Endodermal cell (in vitro differentiated cells): ENCODE data around the gene PLSCR4. TPM values are rescaled to one million over a fixed set of nuclear protein-coding genes. Genes with fewer than 3 reads are reported as not detected.

ENCODE experiments used
- DNase-seq: peaks from one replicate; pipeline ENCODE4 v3.0.0-alpha.2; 2017
- H3K27ac ChIP-seq: 2 replicates; pipeline ENCODE4 v1.5.1; 2013; ENCODE audit warnings: mild to moderate bottlenecking, low read depth, low read length, moderate library complexity
- H3K27me3 ChIP-seq: 2 replicates; pipeline ENCODE4 v1.6.1; 2013; ENCODE audit warnings: mild to moderate bottlenecking, low read length, moderate library complexity; ENCODE audit not compliant: insufficient read depth, control insufficient read depth, poor library complexity, severe bottlenecking
- H3K36me3 ChIP-seq: 2 replicates; pipeline ENCODE4 v1.7.0; 2013; ENCODE audit warnings: mild to moderate bottlenecking, low read length, moderate library complexity; ENCODE audit not compliant: control insufficient read depth, insufficient read depth
- H3K4me1 ChIP-seq: one replicate; pipeline ENCODE4 v1.7.0; 2013; ENCODE audit warnings: low read length; ENCODE audit not compliant: control insufficient read depth, insufficient read depth
- H3K4me3 ChIP-seq: 2 replicates; pipeline ENCODE4 v1.5.1; 2013; ENCODE audit warnings: mild to moderate bottlenecking, low read length, moderate library complexity
- H3K9ac ChIP-seq: 2 replicates; pipeline ENCODE4 v1.6.1; 2013; ENCODE audit warnings: mild to moderate bottlenecking, low read length, moderate library complexity; ENCODE audit not compliant: poor library complexity, severe bottlenecking; ENCODE audit errors: extremely low read depth
- H3K9me3 ChIP-seq: 2 replicates; pipeline ENCODE4 v1.6.1; 2013; ENCODE audit warnings: mild to moderate bottlenecking, low read length, moderate library complexity; ENCODE audit not compliant: control insufficient read depth
- H3K27ac Mint-ChIP-seq: 2 replicates; pipeline ENCODE4 v1.8.0; 2020; ENCODE audit warnings: mixed read lengths
- H3K27me3 Mint-ChIP-seq: 2 replicates; pipeline ENCODE4 v1.8.0; 2021; ENCODE audit warnings: mild to moderate bottlenecking, mixed read lengths; ENCODE audit not compliant: insufficient read depth
- H3K36me3 Mint-ChIP-seq: 2 replicates; pipeline ENCODE4 v1.8.0; 2020; ENCODE audit warnings: low read depth, mixed read lengths
- H3K4me1 Mint-ChIP-seq: 2 replicates; pipeline ENCODE4 v1.8.0; 2020; ENCODE audit warnings: mixed read lengths
- H3K4me3 Mint-ChIP-seq: 2 replicates; pipeline ENCODE4 v1.8.0; 2020; ENCODE audit warnings: mild to moderate bottlenecking, moderate library complexity, mixed read lengths
- H3K9me3 Mint-ChIP-seq: 2 replicates; pipeline ENCODE4 v1.8.0; 2020; ENCODE audit warnings: mild to moderate bottlenecking, mixed read lengths
- CTCF ChIP-seq: fragments of 200-600 bp; sonication (generic); conservative IDR thresholded peaks from 2 replicates; pipeline ENCODE4 v1.5.0; 2021; ENCODE audit warnings: antibody characterized with exemption, mild to moderate bottlenecking
- WGBS, 2 experiments: methylation state at CpG; one replicate each; pipeline versions ENCODE4 v1.1.5 to v1.1.7; 2013; ENCODE audit warnings: missing lambda C conversion rate in 2 of 2, mixed read lengths in 1 of 2; ENCODE audit not compliant: insufficient coverage in 1 of 2, insufficient read length in 1 of 2; 5-methylcytosine and 5-hydroxymethylcytosine counted together
- total RNA-seq, 2 donors: library from RNA; stranded (reverse); fragmentation: NEBNext Ultra II Directional in 1 of 2; extraction: Animal tissue kit (Norgen Biotek cat#: 25700) in 1 of 2; gene quantifications; 2 replicates in 1 of 2; 3 replicates in 1 of 2; pipeline ENCODE4 v1.2.1, GENCODE V29; 2021

PLSCR4 gene
- total RNA-seq, 2 donors from 2014 or later = 9.3 to 12.3 TPM

GRCh38 chr3:146249921-146250320 lies 984 bp downstream of the PLSCR4 start:
- Histone ChIP-seq H3K9me3 (peaks cover 29% of the 10 kb centered on the region), H3K27ac (no peak overlapping the region), H3K36me3 (no peaks in the 10 kb centered on the region), H3K27me3 (no peaks in the 10 kb centered on the region), H3K9ac (peak overlapping the region; percentile 61), H3K4me3 (peak overlapping the region; percentile 96), H3K4me1 (peaks cover 3% of the 10 kb centered on the region)
- no peak for TF ChIP-seq CTCF
- Mint-ChIP-seq H3K4me3 (peak overlapping the region; percentile 84), H3K27ac (no peak overlapping the region), H3K27me3 (no peaks in the 10 kb centered on the region), H3K36me3 (peaks cover 7% of the 10 kb centered on the region), H3K4me1 (peaks cover 7% of the 10 kb centered on the region), H3K9me3 (peaks cover 31% of the 10 kb centered on the region)
- 73% methylated on average over 1 of the region's 1 CpG; no CpG with 5 or more reads in 1 of the 2 experiments for WGBS, 2 experiments
- no peak for DNase-seq

GRCh38 chr3:146247911-146248310 lies 3.0 kb downstream of the PLSCR4 start:
- DNase-seq = no peak
- Mint-ChIP-seq H3K4me3 (no peak overlapping the region), H3K4me1 (peaks cover 7% of the 10 kb centered on the region), H3K9me3 (peaks cover 16% of the 10 kb centered on the region), H3K27ac (no peak overlapping the region), H3K36me3 (peaks cover 10% of the 10 kb centered on the region), H3K27me3 (no peaks in the 10 kb centered on the region)
- Histone ChIP-seq H3K36me3 (no peaks in the 10 kb centered on the region), H3K4me1 (peaks cover 3% of the 10 kb centered on the region), H3K27me3 (no peaks in the 10 kb centered on the region), H3K27ac (no peak overlapping the region), H3K4me3 (no peak overlapping the region), H3K9me3 (peaks cover 13% of the 10 kb centered on the region), H3K9ac (no peak overlapping the region)
- no peak for TF ChIP-seq CTCF
- WGBS, 2 experiments = 86% methylated on average over 1 of the region's 1 CpG; no CpG with 5 or more reads in 1 of the 2 experiments

- Mint-ChIP-seq H3K9me3 (peaks cover 2% of the 10 kb centered on the region), H3K36me3 (peaks cover 11% of the 10 kb centered on the region), H3K4me3 (no peak overlapping the region), H3K4me1 (peaks cover 7% of the 10 kb centered on the region), H3K27ac (no peak overlapping the region), H3K27me3 (no peaks in the 10 kb centered on the region)
- no peaks in the 10 kb centered on the region for H3K9me3 ChIP-seq
- peaks cover 3% of the 10 kb centered on the region for H3K4me1 ChIP-seq
- H3K27ac ChIP-seq = no peak overlapping the region
- H3K36me3 ChIP-seq = no peaks in the 10 kb centered on the region
- 82 to 88% methylated on average over 1 to 2 of the region's 2 CpGs for WGBS, 2 experiments
- DNase-seq = no peak
- no peak overlapping the region for H3K9ac ChIP-seq
- no peak overlapping the region for H3K4me3 ChIP-seq
- no peaks in the 10 kb centered on the region for H3K27me3 ChIP-seq
- TF ChIP-seq CTCF = no peak
Measured at GRCh38 chr3:146246526-146246925, 4.4 kb downstream of the PLSCR4 start.
